ENCODE data around the gene CYP24A1. TPM values are rescaled to one million over a fixed set of nuclear protein-coding genes. Genes with fewer than 3 reads are reported as not detected.

Gene CYP24A1
- total and polyA plus RNA-seq, 2 donors (not counting 3 experiments of a cell fraction or from before 2014, with no cell fraction given): not detected

- H3K9me3 ChIP-seq (replicated peaks; ENCODE audit: control insufficient read depth, insufficient read depth, low read length): no peaks in the 10 kb centered on the region
- H3K9ac ChIP-seq (replicated peaks; ENCODE audit: extremely low read depth, insufficient read depth, low read length): no peak overlapping the region
- TF ChIP-seq, protein P1, sequence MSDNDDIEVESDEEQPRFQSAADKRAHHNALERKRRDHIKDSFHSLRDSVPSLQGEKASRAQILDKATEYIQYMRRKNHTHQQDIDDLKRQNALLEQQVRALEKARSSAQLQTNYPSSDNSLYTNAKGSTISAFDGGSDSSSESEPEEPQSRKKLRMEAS (IDR thresholded peaks at IDR 0.05; ENCODE audit: insufficient read depth, insufficient read length): no peak
- TF ChIP-seq MYC (IDR thresholded peaks at IDR 0.05; ENCODE audit: low read depth, low read length) (no peak), FOS (IDR thresholded peaks at IDR 0.05; ENCODE audit: borderline replicate concordance, insufficient read depth, low read length) (no peak), POLR2A (IDR thresholded peaks at IDR 0.05; ENCODE audit: low read depth, low read length) (no peak), EZH2 (IDR thresholded peaks at IDR 0.05; ENCODE audit: borderline replicate concordance, low read depth, low read length, severe bottlenecking) (no peak), GATA2 (IDR thresholded peaks at IDR 0.05; ENCODE audit: insufficient read depth, insufficient read length, low read depth, low read length) (no peak), JUN (IDR thresholded peaks at IDR 0.05; ENCODE audit: borderline replicate concordance, insufficient read depth, insufficient read length, low read depth) (no peak), POLR2AphosphoS5 (IDR thresholded peaks at IDR 0.05; ENCODE audit: insufficient read depth, low read depth, low read length) (no peak), CTCF (IDR thresholded peaks at IDR 0.05; ENCODE audit: extremely low read depth in 1 of 2, insufficient read depth in 1 of 2, low read depth in 1 of 2, low read length in 2 of 2) (no peak)
- H3K79me2 ChIP-seq (ENCODE audit: control insufficient read depth, insufficient read depth, low read length): no peaks in the 10 kb centered on the region
- H4K20me1 ChIP-seq (replicated peaks; ENCODE audit: control insufficient read depth, extremely low read depth, insufficient read depth, low read length): no peaks in the 10 kb centered on the region
- no peak overlapping the region for H2AFZ ChIP-seq (ENCODE audit: low read depth, low read length)
- no TSS peak for BruUV-seq (replicated peaks)
- ChIA-PET CTCF (interaction anchor here (0.6 to 7.4 kb wide), 3 partner anchors 97 to 736 kb away, joined by 3 to 116 read pairs (median 57); no protein-coding TSS in a partner anchor), POLR2A (no interaction called here)
- H3K27ac ChIP-seq (ENCODE audit: insufficient read depth, low read depth, low read length): no peak overlapping the region
- intact Hi-C loops (cut with micrococcal nuclease): no loop called here
- no peak overlapping the region for H3K4me2 ChIP-seq (ENCODE audit: insufficient read depth, low read length)
- no peaks in the 10 kb centered on the region for H3K27me3 ChIP-seq (ENCODE audit: control insufficient read depth in 2 of 2, insufficient read depth in 2 of 2, low read length in 2 of 2)
- H3K36me3 ChIP-seq (ENCODE audit: control insufficient read depth in 2 of 2, extremely low read depth in 1 of 2, insufficient read depth in 2 of 2, low read length in 2 of 2): no peaks in the 10 kb centered on the region
- no peaks in the 10 kb centered on the region for H3K9me1 ChIP-seq (replicated peaks; ENCODE audit: control insufficient read depth, extremely low read depth, insufficient read depth, low read length)
- no peak for FAIRE-seq
- H3K4me3 ChIP-seq (replicated peaks in 1 of 3; ENCODE audit: insufficient read depth in 1 of 3, low read depth in 1 of 3, low read length in 3 of 3): no peak overlapping the region
- dilution Hi-C loops (cut with MboI; ENCODE audit: extremely low pct_ligation_motif_present, low sequenced_read_pairs): no loop called here
- DNase-seq (ENCODE audit: low read depth, low spot score): no peak
- no peaks in the 10 kb centered on the region for H3K4me1 ChIP-seq (ENCODE audit: control insufficient read depth, extremely low read depth, insufficient read depth, low read length)
Observed at GRCh38 chr20:54201268-54201846, 27.6 kb upstream of the CYP24A1 start.
